OCI-LY7 (cell line): ENCODE data around the gene AKR7A3. TPM values are rescaled to one million over a fixed set of nuclear protein-coding genes. Genes with fewer than 3 reads are reported as not detected.
"Not testable (repeated sequence)": the region's sequence is repeated elsewhere in the genome, so short reads cannot be mapped to it uniquely, and the experiment has no call there.

Experiments
- BruUV-seq: library from RNA; stranded (reverse); fragments of 400-500 nt; replicated peaks from 2 replicates; lab custom pipeline; 2021; lab: Mats Ljungman, UMichigan
- CTCF ChIA-PET: fragments of 300-600 bp; sonication (Branson Sonifier 250); formaldehyde crosslinking; loops from one replicate; lab custom pipeline; 2022; ENCODE audit warnings: antibody characterized with exemption; ENCODE audit not compliant: unreplicated experiment; lab: Charles Lee
- POLR2A ChIA-PET: fragments of 300-600 bp; sonication (Branson Sonifier 250); formaldehyde crosslinking; loops from one replicate; lab custom pipeline; 2022; ENCODE audit warnings: antibody characterized with exemption; lab: Charles Lee
- DNase-seq: peaks from one replicate; pipeline ENCODE4 v3.0.0-alpha.2; 2015; ENCODE audit warnings: low spot score
- H2AFZ ChIP-seq: fragments of 200-600 bp; sonication (generic), shearing (Covaris generic); 2 replicates; pipeline ENCODE4 v1.6.1; 2014; ENCODE audit warnings: mild to moderate bottlenecking, antibody characterized with exemption, low read length, moderate library complexity
- H3K27ac ChIP-seq: fragments of 200-600 bp; sonication (generic); 2 replicates; pipeline ENCODE4 v1.5.1; 2014; ENCODE audit warnings: mixed run types, low read depth, mild to moderate bottlenecking, moderate library complexity, low read length, inconsistent platforms; ENCODE audit not compliant: poor library complexity, severe bottlenecking
- H3K36me3 ChIP-seq: fragments of 200-600 bp; sonication (generic); 2 replicates; pipeline ENCODE4 v1.6.1; 2014; ENCODE audit warnings: mild to moderate bottlenecking, antibody characterized with exemption, low read length, moderate library complexity, mixed read lengths; ENCODE audit not compliant: insufficient read depth
- H3K4me1 ChIP-seq: fragments of 200-600 bp; sonication (generic); 2 replicates; pipeline ENCODE4 v1.5.1; 2014; ENCODE audit warnings: mild to moderate bottlenecking, low read length; ENCODE audit not compliant: insufficient read depth, poor library complexity, severe bottlenecking
- H3K4me2 ChIP-seq: fragments of 200-600 bp; sonication (generic); 2 replicates; pipeline ENCODE4 v1.6.1; 2014; ENCODE audit warnings: mild to moderate bottlenecking, low read length
- H3K4me3 ChIP-seq: fragments of 200-600 bp; sonication (generic); 2 replicates; pipeline ENCODE4 v1.5.1; 2014; ENCODE audit warnings: mild to moderate bottlenecking, low read depth, low read length; ENCODE audit not compliant: poor library complexity, severe bottlenecking
- H3K79me2 ChIP-seq: fragments of 200-600 bp; sonication (generic); 2 replicates; pipeline ENCODE4 v1.6.1; 2016; ENCODE audit warnings: low read depth, mild to moderate bottlenecking, low read length, moderate library complexity, mixed read lengths; ENCODE audit not compliant: insufficient read depth
- H3K9me2 ChIP-seq: fragments of 200-600 bp; sonication (generic); 2 replicates; pipeline ENCODE4 v1.6.1; 2016; ENCODE audit warnings: mild to moderate bottlenecking, low read length, mixed read lengths; ENCODE audit not compliant: insufficient read depth
- H3K9me3 ChIP-seq: fragments of 200-600 bp; sonication (generic); 2 replicates; pipeline ENCODE4 v1.6.1; 2014; ENCODE audit warnings: mild to moderate bottlenecking, mixed run types, low read length, mixed read lengths
- H4K20me1 ChIP-seq: fragments of 200-600 bp; sonication (generic); 2 replicates; pipeline ENCODE4 v1.6.1; 2014; ENCODE audit warnings: mild to moderate bottlenecking, antibody characterized with exemption, low read length, moderate library complexity, mixed read lengths; ENCODE audit not compliant: insufficient read depth
- CTCF ChIP-seq: fragments of 200-600 bp; sonication (generic); conservative IDR thresholded peaks from 2 replicates; pipeline ENCODE4 v1.5.1; 2014; ENCODE audit warnings: mild to moderate bottlenecking, antibody characterized with exemption, low read length, moderate library complexity, mixed read lengths
- EZH2phosphoT487 ChIP-seq: fragments of 200-600 bp; sonication (generic); IDR thresholded peaks from 2 replicates; pipeline ENCODE4 v1.6.1; 2018; ENCODE audit warnings: low read depth, borderline replicate concordance, mild to moderate bottlenecking, mixed run types, antibody characterized with exemption, low read length, moderate library complexity, mixed read lengths
- intact Hi-C: fragments of 100-400 bp; cut with micrococcal nuclease; formaldehyde crosslinking; loops from one replicate; pipeline ENCODE4 v1.10.0; 2022; ENCODE audit not compliant: unreplicated experiment
- total RNA-seq, 2 experiments: library from RNA; depleted of rRNA in 1 of 2; stranded (reverse); fragments of >200 nt in 1 of 2; shearing (Covaris generic) in 1 of 2; gene quantifications; 2 replicates each; pipeline ENCODE4 v1.2.3, GENCODE V29; 2014 to 2022

The AKR7A3 gene
- total RNA-seq, 2 experiments from 2014 or later, result 1.2 to 2.6 TPM

- no TSS peak for BruUV-seq
- intact Hi-C loops, result no loop called here
- ChIA-PET POLR2A (no interaction called here), CTCF (no interaction called here)
- H3K27ac ChIP-seq, result no peak overlapping the region
- TF ChIP-seq EZH2phosphoT487, result no peak
- no peak for TF ChIP-seq CTCF
- H3K4me2 ChIP-seq, result no peak overlapping the region
- no peak for DNase-seq
- no peaks in the 10 kb centered on the region for H3K9me2 ChIP-seq
- H3K4me1 ChIP-seq, result no peaks in the 10 kb centered on the region
- H3K79me2 ChIP-seq, result no peaks in the 10 kb centered on the region
- no peaks in the 10 kb centered on the region for H3K36me3 ChIP-seq
- H4K20me1 ChIP-seq, result no peaks in the 10 kb centered on the region
- H2AFZ ChIP-seq, result no peak overlapping the region
- no peaks in the 10 kb centered on the region for H3K9me3 ChIP-seq
- H3K4me3 ChIP-seq, result no peak overlapping the region
Measured at GRCh38 chr1:19273106-19273843, 15.3 kb downstream of the AKR7A3 start.

GRCh38 chr1:19272064-19272463 is 16.5 kb downstream of the AKR7A3 start:
- Histone ChIP-seq H3K9me3 (no peaks in the 10 kb centered on the region), H2AFZ (no peak overlapping the region), H4K20me1 (no peaks in the 10 kb centered on the region), H3K36me3 (no peaks in the 10 kb centered on the region), H3K27ac (no peak overlapping the region), H3K4me1 (no peaks in the 10 kb centered on the region), H3K4me3 (no peak overlapping the region), H3K4me2 (no peak overlapping the region), H3K9me2 (no peaks in the 10 kb centered on the region), H3K79me2 (no peaks in the 10 kb centered on the region)
- no peak for DNase-seq
- BruUV-seq, result no TSS peak
- ChIA-PET CTCF (no interaction called here), POLR2A (interaction anchor here (0.7 kb wide), 1 partner anchor 668 kb away, joined by 3 read pairs; no protein-coding TSS in a partner anchor)
- no peak for TF ChIP-seq EZH2phosphoT487
- TF ChIP-seq CTCF, result no peak
- intact Hi-C loops, result no loop called here

GRCh38 chr1:19270343-19270730 is 18.2 kb downstream of the AKR7A3 start:
- CTCF ChIA-PET, H3K4me1 ChIP-seq, H3K36me3 ChIP-seq, H3K4me2 ChIP-seq, H3K9me3 ChIP-seq, H2AFZ ChIP-seq, H3K27ac ChIP-seq, POLR2A ChIA-PET, H3K4me3 ChIP-seq, H3K9me2 ChIP-seq, DNase-seq, H3K79me2 ChIP-seq, H4K20me1 ChIP-seq, intact Hi-C loops, BruUV-seq: not testable (repeated sequence)
